GM20000 (cell line): ENCODE data around the gene RFX4.

Experiments used
- DNase-seq: peaks from one replicate; pipeline ENCODE4 v3.0.0; 2012; ENCODE audit warnings: low spot score
- CTCF ChIP-seq: IDR thresholded peaks from 2 replicates; pipeline ENCODE4 v1.5.1; 2012; ENCODE audit warnings: mild to moderate bottlenecking, control low read depth; ENCODE audit errors: extremely low read depth, missing control alignments

RFX4 gene

GRCh38 chr12:106582641-106583230 is at the start of gene RFX4:
TSS of gene RFX4 (plus strand) at chr12:106583004. CDS start at chr12:106583321, 317 bp downstream.
- peak; percentile 27 for DNase-seq
- no peak for TF ChIP-seq CTCF

- no peak for DNase-seq
These were observed 41.6 kb upstream of the RFX4 start for GRCh38 chr12:106541201-106541600.

GRCh38 chr12:106551410-106551809 is 31.4 kb upstream of the RFX4 start:
- no peak for TF ChIP-seq CTCF
- DNase-seq, result no peak

More at GRCh38 chr12:106541201-106541600, 41.6 kb upstream of the RFX4 start:
- no peak for TF ChIP-seq CTCF

DNA sequence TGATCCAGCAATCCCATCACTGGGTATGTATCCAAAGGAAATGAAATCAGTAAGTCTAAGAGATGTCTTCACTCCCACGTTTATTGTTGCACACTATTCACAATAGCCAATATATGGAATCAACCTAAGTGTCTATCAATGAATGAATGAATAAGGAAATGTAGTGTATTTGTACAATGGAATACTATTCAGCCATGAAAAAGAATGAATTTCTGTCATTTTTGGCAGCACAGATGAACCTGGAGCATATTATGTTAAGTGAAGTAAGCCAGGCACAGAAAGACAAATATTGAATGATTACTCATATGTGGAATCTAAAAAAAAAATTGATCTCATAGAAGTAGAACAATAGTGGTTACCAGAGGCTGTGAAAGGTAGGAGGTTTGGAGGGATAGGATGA is 30.6 kb upstream of the RFX4 start:
- DNase-seq, result no peak
- TF ChIP-seq CTCF, result no peak

GRCh38 chr12:106564678-106565329 is 18.0 kb upstream of the RFX4 start:
- DNase-seq, result no peak
- no peak for TF ChIP-seq CTCF

DNA sequence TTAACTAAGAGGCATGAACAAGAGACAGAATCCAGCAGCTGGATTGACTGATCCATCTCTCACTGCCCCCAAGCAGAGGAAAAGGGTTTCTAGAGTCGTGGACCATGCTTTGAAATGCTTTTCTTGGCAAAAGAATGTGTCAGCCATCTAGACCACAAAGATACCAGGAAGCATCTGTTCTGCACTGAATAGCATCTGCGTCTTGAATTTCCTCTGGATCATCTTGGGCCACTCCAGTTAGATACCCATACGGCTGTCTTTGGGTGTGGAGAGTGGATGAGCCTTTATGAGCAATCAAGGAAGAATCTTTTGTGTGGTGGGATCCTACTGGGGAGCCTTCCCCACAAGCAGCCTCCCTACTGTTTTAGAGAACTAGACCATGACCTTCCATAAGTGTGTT is 16.0 kb upstream of the RFX4 start:
- DNase-seq, result no peak
- no peak for TF ChIP-seq CTCF

- DNase-seq, result no peak
- TF ChIP-seq CTCF, result no peak
These were observed 9.6 kb upstream of the RFX4 start for GRCh38 chr12:106573239-106573638.
